Osteocyte (in vitro differentiated cells): ENCODE measurements around the gene ZWINT. TPM values are rescaled to one million over a fixed set of nuclear protein-coding genes. Genes with fewer than 3 reads are reported as not detected.

ENCODE experiments used
- DNase-seq: peaks from one replicate; pipeline ENCODE4 v3.0.0; 2021; ENCODE audit warnings: mixed read lengths; ENCODE audit not compliant: unreplicated experiment; ENCODE audit errors: extremely low spot score
- H3K27ac Mint-ChIP-seq: one replicate; pipeline ENCODE4 v1.8.0; 2021; ENCODE audit warnings: mild to moderate bottlenecking, mixed read lengths; ENCODE audit not compliant: unreplicated experiment
- H3K27me3 Mint-ChIP-seq: one replicate; pipeline ENCODE4 v1.8.0; 2021; ENCODE audit warnings: mixed read lengths; ENCODE audit not compliant: unreplicated experiment
- H3K36me3 Mint-ChIP-seq: one replicate; pipeline ENCODE4 v1.8.0; 2021; ENCODE audit warnings: mixed read lengths; ENCODE audit not compliant: unreplicated experiment
- H3K4me1 Mint-ChIP-seq: one replicate; pipeline ENCODE4 v1.8.0; 2021; ENCODE audit warnings: mixed read lengths; ENCODE audit not compliant: unreplicated experiment
- H3K4me3 Mint-ChIP-seq: one replicate; pipeline ENCODE4 v1.8.0; 2021; ENCODE audit warnings: mild to moderate bottlenecking, moderate library complexity, mixed read lengths; ENCODE audit not compliant: unreplicated experiment
- H3K9me3 Mint-ChIP-seq: one replicate; pipeline ENCODE4 v1.8.0; 2021; ENCODE audit warnings: mixed read lengths; ENCODE audit not compliant: unreplicated experiment
- long read RNA-seq: library from polyadenylated mRNA; unstranded; transcript quantifications from one replicate; pipeline ENCODE4 v2.0.0, GENCODE V29; 2021
- total RNA-seq: library from RNA; stranded (reverse); gene quantifications from 2 replicates; pipeline ENCODE4 v1.2.1, GENCODE V29; 2021
- TF ChIP-seq, protein P1 (sequence below): fragments of 200-600 bp; sonication (generic); IDR thresholded peaks from 2 replicates; pipeline ENCODE4 v1.5.0; 2021; ENCODE audit warnings: antibody characterized with exemption, mild to moderate bottlenecking, moderate library complexity

Gene ZWINT, protein sequence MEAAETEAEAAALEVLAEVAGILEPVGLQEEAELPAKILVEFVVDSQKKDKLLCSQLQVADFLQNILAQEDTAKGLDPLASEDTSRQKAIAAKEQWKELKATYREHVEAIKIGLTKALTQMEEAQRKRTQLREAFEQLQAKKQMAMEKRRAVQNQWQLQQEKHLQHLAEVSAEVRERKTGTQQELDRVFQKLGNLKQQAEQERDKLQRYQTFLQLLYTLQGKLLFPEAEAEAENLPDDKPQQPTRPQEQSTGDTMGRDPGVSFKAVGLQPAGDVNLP
- total RNA-seq = 10.9 and 11.5 TPM in 2 replicates
- long read RNA-seq, transcript ZWINT-204 (8 exons, 1,851 nt) = minor isoform, 10 of 118 reads
- long read RNA-seq, transcript ZWINT-202 (9 exons, 807 nt) = minor isoform, 8 of 118 reads
- long read RNA-seq, transcript ZWINT-203 (9 exons, 1,872 nt) = major isoform, 77 of 118 reads
- long read RNA-seq, partial matches to known transcripts = 6 of 118 reads
- long read RNA-seq, other reads (novel, unspliced or antisense) = 15 of 118 reads

DNA sequence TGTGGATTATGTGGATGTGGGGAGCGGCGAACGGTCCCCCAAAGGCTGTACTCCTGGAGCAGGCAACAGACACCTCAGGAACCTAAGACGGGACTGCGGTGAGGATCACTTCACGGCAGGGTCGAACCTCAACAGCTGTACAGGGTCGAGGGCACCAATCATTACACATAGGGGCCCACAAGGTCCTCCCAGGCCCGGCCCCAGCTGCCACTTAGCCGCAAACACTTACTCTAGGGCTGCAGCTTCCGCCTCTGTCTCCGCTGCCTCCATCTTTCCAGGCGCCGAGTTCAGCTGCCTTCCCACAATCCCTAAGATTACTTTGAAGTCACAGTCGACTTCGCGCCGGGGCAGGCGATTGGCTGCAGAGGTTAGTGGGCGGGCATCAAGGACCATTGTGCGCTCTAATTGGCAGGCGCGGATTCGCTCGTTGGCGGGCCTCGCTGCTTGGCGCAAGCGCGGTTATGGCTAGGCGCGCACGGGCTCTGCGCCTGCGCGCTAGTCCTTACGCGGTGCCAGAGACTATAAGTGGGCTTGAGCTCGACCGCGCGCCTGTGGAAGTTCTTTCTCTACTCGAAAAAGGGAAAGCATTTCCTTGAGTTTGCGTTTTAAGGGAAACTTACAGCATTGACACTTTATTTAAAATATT, at the start of gene ZWINT:
ZWINT (minus strand) TSS at position 293 of the 646 bp plus-strand sequence; CDS start at position 270, 23 bp downstream.
- H3K36me3 Mint-ChIP-seq = peaks cover 3% of the 10 kb centered on the region
- H3K27ac Mint-ChIP-seq = peak within 1 kb of the TSS; percentile 85
- no peaks in the 10 kb centered on the region for H3K27me3 Mint-ChIP-seq
- H3K9me3 Mint-ChIP-seq = no peaks in the 10 kb centered on the region
- TF ChIP-seq, protein P1, sequence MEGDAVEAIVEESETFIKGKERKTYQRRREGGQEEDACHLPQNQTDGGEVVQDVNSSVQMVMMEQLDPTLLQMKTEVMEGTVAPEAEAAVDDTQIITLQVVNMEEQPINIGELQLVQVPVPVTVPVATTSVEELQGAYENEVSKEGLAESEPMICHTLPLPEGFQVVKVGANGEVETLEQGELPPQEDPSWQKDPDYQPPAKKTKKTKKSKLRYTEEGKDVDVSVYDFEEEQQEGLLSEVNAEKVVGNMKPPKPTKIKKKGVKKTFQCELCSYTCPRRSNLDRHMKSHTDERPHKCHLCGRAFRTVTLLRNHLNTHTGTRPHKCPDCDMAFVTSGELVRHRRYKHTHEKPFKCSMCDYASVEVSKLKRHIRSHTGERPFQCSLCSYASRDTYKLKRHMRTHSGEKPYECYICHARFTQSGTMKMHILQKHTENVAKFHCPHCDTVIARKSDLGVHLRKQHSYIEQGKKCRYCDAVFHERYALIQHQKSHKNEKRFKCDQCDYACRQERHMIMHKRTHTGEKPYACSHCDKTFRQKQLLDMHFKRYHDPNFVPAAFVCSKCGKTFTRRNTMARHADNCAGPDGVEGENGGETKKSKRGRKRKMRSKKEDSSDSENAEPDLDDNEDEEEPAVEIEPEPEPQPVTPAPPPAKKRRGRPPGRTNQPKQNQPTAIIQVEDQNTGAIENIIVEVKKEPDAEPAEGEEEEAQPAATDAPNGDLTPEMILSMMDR = no peak
- peak within 1 kb of the TSS; percentile 91 for H3K4me3 Mint-ChIP-seq
- DNase-seq = peak; percentile 99
- H3K4me1 Mint-ChIP-seq = peaks cover 18% of the 10 kb centered on the region

DNA sequence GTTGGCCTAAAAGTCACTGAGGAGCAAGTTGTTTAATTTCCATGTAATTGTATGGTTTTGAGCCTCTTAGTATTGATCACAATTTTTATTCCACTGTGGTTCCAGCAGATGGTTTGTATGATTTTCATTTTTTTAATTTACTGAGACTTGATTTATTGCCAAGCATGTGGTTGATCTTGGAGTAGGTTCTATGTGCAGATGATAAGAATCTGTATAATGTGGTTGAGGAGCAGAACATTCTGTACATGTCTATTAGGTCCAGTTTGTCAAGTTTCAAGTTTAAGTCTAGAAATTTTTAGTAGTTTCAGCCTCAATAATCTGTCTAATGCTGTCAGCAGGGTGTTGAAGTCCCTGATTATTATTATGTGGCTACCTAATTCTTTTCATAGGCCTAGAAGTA, 22.7 kb upstream of the ZWINT start:
- TF ChIP-seq, protein P1 = no peak
- Mint-ChIP-seq H3K36me3 (no peaks in the 10 kb centered on the region), H3K4me1 (no peaks in the 10 kb centered on the region), H3K27me3 (peaks cover under 1% of the 10 kb centered on the region), H3K27ac (no peak overlapping the region), H3K9me3 (peaks cover 5% of the 10 kb centered on the region), H3K4me3 (no peak overlapping the region)
- DNase-seq = no peak

DNA sequence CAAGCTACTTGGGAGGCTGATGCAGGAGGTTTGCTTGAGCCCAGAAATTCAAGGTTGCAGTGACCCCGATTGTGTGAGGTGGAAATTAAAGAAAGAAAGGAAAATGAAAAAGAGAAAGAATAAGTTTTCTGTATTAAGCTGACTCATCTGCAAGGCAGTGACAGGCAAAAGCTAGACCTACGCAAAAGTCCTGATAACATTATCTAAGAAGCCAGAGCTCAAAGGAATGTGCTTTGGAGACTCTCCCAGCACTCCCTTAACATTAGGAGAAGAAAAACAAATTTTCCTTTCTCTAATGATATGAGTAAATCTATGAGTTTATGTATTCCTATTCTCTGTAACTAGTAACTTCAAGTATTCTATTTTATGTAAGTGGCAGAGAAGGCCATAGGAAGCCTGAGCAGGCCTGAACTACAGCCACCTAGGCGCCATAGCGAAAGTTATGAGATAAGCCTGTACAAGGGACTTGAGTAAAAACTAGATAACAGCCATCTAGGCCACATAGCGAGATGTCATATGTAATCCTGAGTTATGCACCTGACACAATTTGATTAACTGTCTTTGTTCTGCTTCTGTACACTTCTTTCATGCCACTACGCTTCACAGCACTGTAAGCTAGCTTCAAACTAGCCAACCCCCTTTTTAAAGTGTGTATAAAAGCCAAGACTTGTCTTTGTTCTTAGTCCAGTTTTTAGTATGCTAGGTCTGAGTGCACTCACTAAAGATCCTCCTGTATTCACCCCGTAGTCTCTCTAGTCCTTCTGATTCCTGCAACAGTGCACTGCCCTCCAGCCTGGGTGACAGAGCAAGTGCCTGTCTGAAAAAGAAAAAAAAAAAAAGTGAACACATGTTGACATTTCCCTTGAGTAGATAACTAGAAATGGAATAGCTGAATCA, 9.4 kb upstream of the ZWINT start:
- Mint-ChIP-seq H3K36me3 (no peaks in the 10 kb centered on the region), H3K4me3 (no peak overlapping the region), H3K4me1 (no peaks in the 10 kb centered on the region), H3K27me3 (no peaks in the 10 kb centered on the region), H3K9me3 (peaks cover 21% of the 10 kb centered on the region), H3K27ac (no peak overlapping the region)
- TF ChIP-seq, protein P1 = no peak
- no peak for DNase-seq

DNA sequence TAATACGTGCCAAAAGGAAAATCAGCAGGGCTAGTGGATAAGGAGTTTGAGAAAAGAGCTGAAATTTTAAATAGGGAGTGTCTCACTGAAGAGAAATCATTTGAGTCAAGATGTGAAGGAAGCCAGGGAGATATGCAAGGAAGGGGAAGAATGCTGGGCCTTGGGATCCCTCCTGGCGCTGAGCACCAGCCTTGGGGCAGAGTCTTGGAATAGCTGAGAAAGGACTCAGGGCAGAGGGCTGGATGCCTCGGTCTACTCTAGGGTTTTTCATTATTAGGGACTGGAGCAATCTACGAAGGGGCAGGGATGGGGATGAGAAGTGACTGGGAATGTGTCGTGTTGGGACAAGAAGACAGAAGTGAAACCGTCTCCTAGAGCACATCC, 484 bp downstream of the ZWINT start:
- Mint-ChIP-seq H3K27me3 (no peaks in the 10 kb centered on the region), H3K9me3 (no peaks in the 10 kb centered on the region), H3K27ac (peak overlapping the region; percentile 42), H3K4me3 (peak overlapping the region; percentile 91), H3K36me3 (peaks cover 3% of the 10 kb centered on the region), H3K4me1 (peaks cover 21% of the 10 kb centered on the region)
- no peak for DNase-seq
- TF ChIP-seq, protein P1 = no peak
